ENCODE results near the gene MYH4.

- TF ChIP-seq CTCF (IDR thresholded peaks at IDR 0.05; ENCODE audit: insufficient read depth, low read length), result no peak
- no peak for TF ChIP-seq POLR2AphosphoS5 (IDR thresholded peaks at IDR 0.05; ENCODE audit: low read depth)
- TF ChIP-seq GABPA (IDR thresholded peaks at IDR 0.05; ENCODE audit: low read depth), result no peak
- no peak for TF ChIP-seq REST (IDR thresholded peaks at IDR 0.05; ENCODE audit: insufficient replicate concordance, low read depth)
- TF ChIP-seq SPI1 (IDR thresholded peaks at IDR 0.05; ENCODE audit: borderline replicate concordance, low read depth), result no peak
Measured at GRCh38 chr17:10492004-10492403, 22.6 kb upstream of the MYH4 start.

Data from HL-60 (cell line).